DOHH2 (cell line): ENCODE data around the gene CMIP.

Experiments
- H3F3A ChIP-seq: fragments of 200-600 bp; sonication (generic), shearing (Covaris generic); 2 replicates; pipeline ENCODE4 v1.6.0; 2016; ENCODE audit warnings: antibody characterized with exemption, mild to moderate bottlenecking; ENCODE audit not compliant: control insufficient read depth, insufficient read depth
- H3K27ac ChIP-seq: fragments of 200-600 bp; sonication (generic); 2 replicates; pipeline ENCODE4 v1.5.1; 2014; ENCODE audit warnings: low read depth, mild to moderate bottlenecking, low read length, moderate library complexity
- H3K27me3 ChIP-seq: fragments of 200-600 bp; sonication (generic); 2 replicates; pipeline ENCODE4 v1.6.1; 2014; ENCODE audit warnings: mild to moderate bottlenecking, low read length, mixed read lengths; ENCODE audit not compliant: control insufficient read depth
- H3K36me3 ChIP-seq: fragments of 200-600 bp; sonication (generic); 2 replicates; pipeline ENCODE4 v1.6.1; 2014; ENCODE audit warnings: mild to moderate bottlenecking, low read length, moderate library complexity, mixed read lengths; ENCODE audit not compliant: control insufficient read depth
- H3K4me1 ChIP-seq: fragments of 200-600 bp; sonication (generic); 2 replicates; pipeline ENCODE4 v1.6.1; 2014; ENCODE audit warnings: mild to moderate bottlenecking, low read length, mixed read lengths; ENCODE audit not compliant: control insufficient read depth
- H3K4me2 ChIP-seq: fragments of 200-600 bp; sonication (generic); 2 replicates; pipeline ENCODE4 v1.6.0; 2014; ENCODE audit warnings: mild to moderate bottlenecking, low read length, moderate library complexity
- H3K4me3 ChIP-seq: fragments of 200-600 bp; sonication (generic); 2 replicates; pipeline ENCODE4 v1.5.1; 2014; ENCODE audit warnings: mild to moderate bottlenecking, low read length, mixed read lengths
- H3K79me2 ChIP-seq: fragments of 200-600 bp; sonication (generic); 2 replicates; pipeline ENCODE4 v1.6.1; 2014; ENCODE audit warnings: mild to moderate bottlenecking, low read length, mixed read lengths; ENCODE audit not compliant: control insufficient read depth
- H3K9me2 ChIP-seq: fragments of 200-600 bp; sonication (generic); replicated peaks from 2 replicates; pipeline ENCODE4 v1.6.1; 2014; ENCODE audit warnings: mild to moderate bottlenecking, low read length, mixed read lengths; ENCODE audit not compliant: control insufficient read depth
- H3K9me3 ChIP-seq: fragments of 200-600 bp; sonication (generic); 2 replicates; pipeline ENCODE4 v1.6.1; 2014; ENCODE audit warnings: antibody characterized with exemption, low read length, mixed read lengths; ENCODE audit not compliant: control insufficient read depth, insufficient read depth
- H4K20me1 ChIP-seq: fragments of 200-600 bp; sonication (generic); 2 replicates; pipeline ENCODE4 v1.6.0; 2014; ENCODE audit warnings: low read depth, mild to moderate bottlenecking, antibody characterized with exemption, low read length, moderate library complexity; ENCODE audit not compliant: control insufficient read depth, insufficient read depth
- EZH2phosphoT487 ChIP-seq: fragments of 200-600 bp; sonication (generic); IDR thresholded peaks from 2 replicates; pipeline ENCODE4 v1.6.1; 2017; ENCODE audit warnings: borderline replicate concordance, mild to moderate bottlenecking, antibody characterized with exemption, low read length, moderate library complexity, mixed read lengths
- TF ChIP-seq, protein P1 (sequence below): fragments of 200-600 bp; sonication (generic); IDR thresholded peaks from one replicate; pipeline ENCODE4 v1.5.1; 2014; ENCODE audit warnings: antibody characterized with exemption, mild to moderate bottlenecking, low read depth, low read length; ENCODE audit not compliant: poor library complexity, severe bottlenecking

Gene CMIP

DNA sequence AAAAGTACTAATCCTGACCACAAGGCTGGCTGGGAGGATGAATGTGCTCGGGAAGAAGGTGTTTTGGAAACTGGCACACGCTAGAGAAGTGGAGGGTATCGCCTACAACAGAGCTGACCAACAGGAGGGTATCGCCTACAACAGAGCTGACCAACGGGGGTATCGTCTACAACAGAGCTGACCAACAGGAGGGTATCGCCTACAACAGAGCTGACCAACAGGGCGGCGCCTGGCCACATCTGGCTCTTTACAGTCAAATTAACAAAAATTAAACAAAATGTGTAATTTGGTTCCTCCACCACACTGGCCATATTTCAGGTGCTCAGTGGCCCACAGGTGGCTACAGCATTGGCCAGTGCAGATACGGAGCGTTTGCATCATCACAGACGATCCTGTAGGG is 153.5 kb downstream of the CMIP start:
- no peaks in the 10 kb centered on the region for H3K4me1 ChIP-seq
- H3K79me2 ChIP-seq = no peaks in the 10 kb centered on the region
- no peaks in the 10 kb centered on the region for H3K9me3 ChIP-seq
- H3K27ac ChIP-seq = no peak overlapping the region
- H3K36me3 ChIP-seq = no peaks in the 10 kb centered on the region
- TF ChIP-seq EZH2phosphoT487 = no peak
- TF ChIP-seq, protein P1, sequence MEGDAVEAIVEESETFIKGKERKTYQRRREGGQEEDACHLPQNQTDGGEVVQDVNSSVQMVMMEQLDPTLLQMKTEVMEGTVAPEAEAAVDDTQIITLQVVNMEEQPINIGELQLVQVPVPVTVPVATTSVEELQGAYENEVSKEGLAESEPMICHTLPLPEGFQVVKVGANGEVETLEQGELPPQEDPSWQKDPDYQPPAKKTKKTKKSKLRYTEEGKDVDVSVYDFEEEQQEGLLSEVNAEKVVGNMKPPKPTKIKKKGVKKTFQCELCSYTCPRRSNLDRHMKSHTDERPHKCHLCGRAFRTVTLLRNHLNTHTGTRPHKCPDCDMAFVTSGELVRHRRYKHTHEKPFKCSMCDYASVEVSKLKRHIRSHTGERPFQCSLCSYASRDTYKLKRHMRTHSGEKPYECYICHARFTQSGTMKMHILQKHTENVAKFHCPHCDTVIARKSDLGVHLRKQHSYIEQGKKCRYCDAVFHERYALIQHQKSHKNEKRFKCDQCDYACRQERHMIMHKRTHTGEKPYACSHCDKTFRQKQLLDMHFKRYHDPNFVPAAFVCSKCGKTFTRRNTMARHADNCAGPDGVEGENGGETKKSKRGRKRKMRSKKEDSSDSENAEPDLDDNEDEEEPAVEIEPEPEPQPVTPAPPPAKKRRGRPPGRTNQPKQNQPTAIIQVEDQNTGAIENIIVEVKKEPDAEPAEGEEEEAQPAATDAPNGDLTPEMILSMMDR = no peak
- H3K4me3 ChIP-seq = no peak overlapping the region
- H3F3A ChIP-seq = no peaks in the 10 kb centered on the region
- no peak overlapping the region for H3K4me2 ChIP-seq
- no peaks in the 10 kb centered on the region for H3K27me3 ChIP-seq
- H3K9me2 ChIP-seq = no peaks in the 10 kb centered on the region
- H4K20me1 ChIP-seq = no peaks in the 10 kb centered on the region

DNA sequence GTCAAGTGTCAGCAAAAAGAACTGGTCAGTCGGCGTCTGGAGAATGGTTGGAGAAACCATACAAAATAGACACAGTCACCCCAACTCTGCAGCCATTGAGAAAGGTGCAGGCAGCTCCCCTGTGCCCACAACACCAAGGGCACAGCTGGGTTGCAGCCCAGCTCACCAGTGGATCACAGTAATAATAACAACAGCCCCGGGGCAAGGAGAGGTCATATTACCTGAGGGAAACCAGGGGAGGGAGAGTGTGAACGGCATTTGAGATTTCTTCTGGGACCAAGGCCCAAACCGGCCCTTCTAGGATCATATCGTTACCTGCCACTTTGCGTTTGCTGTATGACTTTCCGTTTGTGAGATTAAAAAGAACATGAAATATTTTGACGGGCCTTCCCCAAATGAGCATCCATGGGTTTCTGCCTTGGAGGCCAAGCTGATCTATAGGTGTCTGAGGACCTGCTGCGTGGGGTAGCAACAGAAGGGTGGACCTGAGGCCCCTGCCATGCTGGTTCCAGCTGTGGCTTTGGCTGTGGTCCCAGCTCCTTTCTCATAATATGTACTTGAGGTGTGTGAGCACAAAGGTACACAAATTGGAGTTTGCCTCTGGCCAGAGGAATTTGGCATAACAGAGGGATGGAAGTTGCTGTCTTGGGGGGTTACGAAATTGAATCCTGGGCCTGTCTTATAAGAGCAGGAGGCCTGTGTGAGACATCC is 154.6 kb downstream of the CMIP start:
- no peak for TF ChIP-seq EZH2phosphoT487
- TF ChIP-seq, protein P1 = no peak
- Histone ChIP-seq H3K9me2 (no peaks in the 10 kb centered on the region), H3K27ac (no peak overlapping the region), H3K4me1 (no peaks in the 10 kb centered on the region), H3K9me3 (no peaks in the 10 kb centered on the region), H3K27me3 (no peaks in the 10 kb centered on the region), H3K4me3 (no peak overlapping the region), H3K36me3 (no peaks in the 10 kb centered on the region), H4K20me1 (no peaks in the 10 kb centered on the region), H3K4me2 (no peak overlapping the region), H3K79me2 (no peaks in the 10 kb centered on the region), H3F3A (no peaks in the 10 kb centered on the region)

DNA sequence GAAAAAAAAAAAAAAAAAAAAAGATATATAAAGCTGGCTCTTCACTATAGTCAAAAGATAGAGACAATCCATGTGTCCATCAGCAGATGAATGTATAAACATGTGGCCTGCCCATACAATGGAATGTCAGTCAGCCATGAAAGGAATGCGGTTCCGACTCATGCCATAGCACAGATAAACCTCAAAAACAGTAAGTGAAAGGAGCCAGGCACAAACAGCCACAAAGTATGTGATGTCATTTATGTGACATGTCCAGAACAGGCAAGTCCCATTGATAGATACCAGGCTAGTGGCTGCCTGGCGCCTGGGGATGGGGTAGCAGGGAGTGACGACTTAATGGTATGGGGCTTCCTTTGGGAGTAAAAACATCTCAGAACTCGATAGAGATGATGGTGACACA is 155.7 kb downstream of the CMIP start:
- Histone ChIP-seq H3F3A (no peaks in the 10 kb centered on the region), H3K36me3 (no peaks in the 10 kb centered on the region), H3K4me3 (no peak overlapping the region), H3K27me3 (no peaks in the 10 kb centered on the region), H3K9me3 (no peaks in the 10 kb centered on the region), H3K9me2 (no peaks in the 10 kb centered on the region), H4K20me1 (no peaks in the 10 kb centered on the region), H3K4me2 (no peak overlapping the region), H3K4me1 (no peaks in the 10 kb centered on the region), H3K27ac (no peak overlapping the region), H3K79me2 (no peaks in the 10 kb centered on the region)
- TF ChIP-seq EZH2phosphoT487 = no peak
- TF ChIP-seq, protein P1 = no peak
